ENCODE results near the gene DNAH10. TPM values are rescaled to one million over a fixed set of nuclear protein-coding genes. Genes with fewer than 3 reads are reported as not detected.

The DNAH10 gene
- total and polyA plus RNA-seq, 2 experiments from 2014 or later: 0.11 to 0.44 TPM

DNA sequence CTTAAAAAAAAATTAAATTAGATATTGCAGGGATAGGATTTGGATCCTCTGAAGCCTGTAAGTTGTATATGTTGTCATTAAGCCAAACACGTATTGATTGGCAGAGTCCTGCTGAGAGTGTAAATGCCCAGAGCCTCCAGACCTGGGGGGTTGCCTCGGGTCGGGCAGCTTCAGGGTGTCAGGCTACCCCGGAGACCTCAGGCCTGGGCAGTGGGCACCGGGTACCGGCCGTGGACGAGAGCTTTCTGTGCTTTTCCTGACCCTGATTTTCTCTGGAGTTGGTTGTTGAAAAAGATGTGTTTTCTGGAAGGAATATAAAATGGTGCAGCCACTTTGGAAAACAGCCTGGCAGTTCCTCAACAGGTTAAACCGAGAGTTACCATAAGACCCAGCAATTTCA is 96.1 kb downstream of the DNAH10 start:
- no peaks in the 10 kb centered on the region for H4K20me1 ChIP-seq (ENCODE audit: insufficient read depth)
- no peak overlapping the region for H3K4me2 ChIP-seq (ENCODE audit: unreplicated experiment)
- H3K9me2 ChIP-seq (ENCODE audit: insufficient read depth): no peaks in the 10 kb centered on the region
- no peak for DNase-seq
- no peak overlapping the region for H2AFZ ChIP-seq
- H3K4me3 ChIP-seq: no peak overlapping the region
- H3K9me3 ChIP-seq (ENCODE audit: low read depth): no peaks in the 10 kb centered on the region
- no peaks in the 10 kb centered on the region for H3K36me3 ChIP-seq (ENCODE audit: low read depth)
- peaks cover 49% of the 10 kb centered on the region for H3K27me3 ChIP-seq (replicated peaks; ENCODE audit: insufficient read depth)
- 43 to 47% methylated on average over 9 of the region's 9 CpGs for WGBS, 2 experiments (ENCODE audit: low coverage in 1 of 2, low lambda C conversion rate in 2 of 2, missing lambda C conversion rate in 2 of 2)
- no peaks in the 10 kb centered on the region for H3K4me1 ChIP-seq (ENCODE audit: insufficient read depth)
- no peak for TF ChIP-seq EZH2phosphoT487 (IDR thresholded peaks at IDR 0.05; ENCODE audit: insufficient read depth, low read depth)
- TF ChIP-seq EZH2 (IDR thresholded peaks at IDR 0.05; ENCODE audit: insufficient read depth, poor library complexity, severe bottlenecking): no peak
- H3K9ac ChIP-seq: no peak overlapping the region
- no peaks in the 10 kb centered on the region for H3F3A ChIP-seq (ENCODE audit: insufficient read depth)
- in situ Hi-C loops (cut with MboI): no loop called here
- no peaks in the 10 kb centered on the region for H3K79me2 ChIP-seq (ENCODE audit: insufficient read depth)
- H3K27ac ChIP-seq: no peak overlapping the region

DNA sequence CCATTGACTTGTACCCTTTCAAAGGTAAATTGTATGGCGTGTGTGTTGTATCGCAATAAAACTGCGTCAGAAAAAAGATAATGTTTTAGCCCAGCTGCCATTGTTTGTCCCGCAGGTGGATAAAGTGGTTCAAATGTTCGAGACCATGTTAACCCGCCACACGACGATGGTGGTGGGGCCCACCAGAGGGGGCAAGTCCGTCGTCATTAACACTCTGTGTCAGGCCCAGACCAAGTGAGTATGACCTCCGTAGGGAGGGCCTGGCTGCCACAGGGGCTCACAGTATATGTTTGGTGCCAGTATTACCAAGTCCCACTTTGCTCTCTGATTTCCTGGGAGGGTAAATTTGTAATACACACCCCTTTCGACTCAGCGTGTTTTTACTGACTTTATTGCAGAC is 96.9 kb downstream of the DNAH10 start:
- Histone ChIP-seq H3K4me2 (ENCODE audit: unreplicated experiment) (no peak overlapping the region), H3K9me3 (ENCODE audit: low read depth) (no peaks in the 10 kb centered on the region), H4K20me1 (ENCODE audit: insufficient read depth) (no peaks in the 10 kb centered on the region), H3K27ac (no peak overlapping the region), H3F3A (ENCODE audit: insufficient read depth) (no peaks in the 10 kb centered on the region), H3K4me3 (no peak overlapping the region), H2AFZ (no peak overlapping the region), H3K27me3 (replicated peaks; ENCODE audit: insufficient read depth) (peaks cover 41% of the 10 kb centered on the region), H3K9ac (no peak overlapping the region), H3K9me2 (ENCODE audit: insufficient read depth) (no peaks in the 10 kb centered on the region), H3K79me2 (ENCODE audit: insufficient read depth) (no peaks in the 10 kb centered on the region), H3K4me1 (ENCODE audit: insufficient read depth) (no peaks in the 10 kb centered on the region), H3K36me3 (ENCODE audit: low read depth) (no peaks in the 10 kb centered on the region)
- no peak for DNase-seq
- WGBS, 2 experiments (ENCODE audit: low coverage in 1 of 2, low lambda C conversion rate in 2 of 2, missing lambda C conversion rate in 2 of 2): 58 to 62% methylated on average over 13 of the region's 13 CpGs
- in situ Hi-C loops (cut with MboI): no loop called here
- TF ChIP-seq EZH2 (IDR thresholded peaks at IDR 0.05; ENCODE audit: insufficient read depth, poor library complexity, severe bottlenecking): no peak
- TF ChIP-seq EZH2phosphoT487 (IDR thresholded peaks at IDR 0.05; ENCODE audit: insufficient read depth, low read depth): no peak

- Histone ChIP-seq H3F3A (ENCODE audit: insufficient read depth) (no peaks in the 10 kb centered on the region), H3K9me2 (ENCODE audit: insufficient read depth) (no peaks in the 10 kb centered on the region), H3K79me2 (ENCODE audit: insufficient read depth) (no peaks in the 10 kb centered on the region), H3K27ac (no peak overlapping the region), H3K36me3 (ENCODE audit: low read depth) (no peaks in the 10 kb centered on the region), H3K9ac (no peak overlapping the region), H4K20me1 (ENCODE audit: insufficient read depth) (no peaks in the 10 kb centered on the region), H2AFZ (no peak overlapping the region), H3K4me1 (ENCODE audit: insufficient read depth) (no peaks in the 10 kb centered on the region), H3K4me3 (no peak overlapping the region), H3K4me2 (ENCODE audit: unreplicated experiment) (no peak overlapping the region), H3K9me3 (ENCODE audit: low read depth) (no peaks in the 10 kb centered on the region), H3K27me3 (replicated peaks; ENCODE audit: insufficient read depth) (peaks cover 33% of the 10 kb centered on the region)
- no peak for DNase-seq
- TF ChIP-seq EZH2phosphoT487 (IDR thresholded peaks at IDR 0.05; ENCODE audit: insufficient read depth, low read depth) (no peak), EZH2 (IDR thresholded peaks at IDR 0.05; ENCODE audit: insufficient read depth, poor library complexity, severe bottlenecking) (no peak)
- in situ Hi-C loops (cut with MboI): no loop called here
- 7 to 10% methylated on average over 3 of the region's 3 CpGs for WGBS, 2 experiments (ENCODE audit: low coverage in 1 of 2, low lambda C conversion rate in 2 of 2, missing lambda C conversion rate in 2 of 2)
Observed at GRCh38 chr12:123860377-123860776, 98.3 kb downstream of the DNAH10 start.

DNA sequence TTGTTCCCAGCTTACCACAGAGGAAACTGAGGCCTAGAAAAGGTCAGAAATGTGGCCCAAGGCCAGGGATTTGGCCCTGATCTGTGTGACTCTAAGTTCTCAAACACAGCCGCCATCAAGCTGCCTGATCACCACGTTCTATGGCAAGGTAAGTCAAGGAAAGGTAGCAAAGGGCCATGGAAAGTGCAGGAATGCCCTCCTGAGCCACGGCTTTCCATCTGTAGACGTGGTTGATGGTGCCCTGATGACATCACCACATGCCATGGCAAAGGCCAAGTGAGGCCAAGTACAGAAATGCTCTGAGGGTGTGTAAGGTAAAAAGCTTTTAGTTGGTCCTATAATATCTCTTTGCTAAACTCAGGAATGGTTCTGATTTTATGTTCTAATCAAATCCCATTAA is 99.3 kb downstream of the DNAH10 start:
- no peaks in the 10 kb centered on the region for H3F3A ChIP-seq (ENCODE audit: insufficient read depth)
- no peak overlapping the region for H2AFZ ChIP-seq
- H3K36me3 ChIP-seq (ENCODE audit: low read depth): no peaks in the 10 kb centered on the region
- no peak overlapping the region for H3K4me2 ChIP-seq (ENCODE audit: unreplicated experiment)
- H3K4me3 ChIP-seq: no peak overlapping the region
- no peak overlapping the region for H3K9ac ChIP-seq
- no peaks in the 10 kb centered on the region for H3K9me2 ChIP-seq (ENCODE audit: insufficient read depth)
- in situ Hi-C loops (cut with MboI): no loop called here
- 47 to 50% methylated on average over 4 of the region's 4 CpGs for WGBS, 2 experiments (ENCODE audit: low coverage in 1 of 2, low lambda C conversion rate in 2 of 2, missing lambda C conversion rate in 2 of 2)
- H3K27me3 ChIP-seq (replicated peaks; ENCODE audit: insufficient read depth): peaks cover 38% of the 10 kb centered on the region
- TF ChIP-seq EZH2phosphoT487 (IDR thresholded peaks at IDR 0.05; ENCODE audit: insufficient read depth, low read depth) (no peak), EZH2 (IDR thresholded peaks at IDR 0.05; ENCODE audit: insufficient read depth, poor library complexity, severe bottlenecking) (no peak)
- no peaks in the 10 kb centered on the region for H3K79me2 ChIP-seq (ENCODE audit: insufficient read depth)
- no peaks in the 10 kb centered on the region for H4K20me1 ChIP-seq (ENCODE audit: insufficient read depth)
- H3K4me1 ChIP-seq (ENCODE audit: insufficient read depth): no peaks in the 10 kb centered on the region
- no peak overlapping the region for H3K27ac ChIP-seq
- DNase-seq: no peak
- no peaks in the 10 kb centered on the region for H3K9me3 ChIP-seq (ENCODE audit: low read depth)

- no peaks in the 10 kb centered on the region for H3K4me1 ChIP-seq (ENCODE audit: insufficient read depth)
- H4K20me1 ChIP-seq (ENCODE audit: insufficient read depth): no peaks in the 10 kb centered on the region
- no peak overlapping the region for H3K27ac ChIP-seq
- H3K9me3 ChIP-seq (ENCODE audit: low read depth): no peaks in the 10 kb centered on the region
- H3K4me2 ChIP-seq (ENCODE audit: unreplicated experiment): no peak overlapping the region
- WGBS, 2 experiments (ENCODE audit: low coverage in 1 of 2, low lambda C conversion rate in 2 of 2, missing lambda C conversion rate in 2 of 2): 32 to 48% methylated on average over 1 of the region's 1 CpG
- DNase-seq: no peak
- H3K27me3 ChIP-seq (replicated peaks; ENCODE audit: insufficient read depth): peaks cover 58% of the 10 kb centered on the region
- no peak for TF ChIP-seq EZH2 (IDR thresholded peaks at IDR 0.05; ENCODE audit: insufficient read depth, poor library complexity, severe bottlenecking)
- TF ChIP-seq EZH2phosphoT487 (IDR thresholded peaks at IDR 0.05; ENCODE audit: insufficient read depth, low read depth): no peak
- H3K4me3 ChIP-seq: no peak overlapping the region
- no peaks in the 10 kb centered on the region for H3K36me3 ChIP-seq (ENCODE audit: low read depth)
- H3F3A ChIP-seq (ENCODE audit: insufficient read depth): no peaks in the 10 kb centered on the region
- H3K9ac ChIP-seq: no peak overlapping the region
- no peak overlapping the region for H2AFZ ChIP-seq
- no peaks in the 10 kb centered on the region for H3K79me2 ChIP-seq (ENCODE audit: insufficient read depth)
- H3K9me2 ChIP-seq (ENCODE audit: insufficient read depth): no peaks in the 10 kb centered on the region
- in situ Hi-C loops (cut with MboI): no loop called here
Observed at GRCh38 chr12:123867141-123867540, 105.0 kb downstream of the DNAH10 start.
